HG03039 (cell line): Measurements from ENCODE around the gene C17orf114.

Experiments used
- ATAC-seq: cut with Tn5 transposase; IDR thresholded peaks from one replicate; pipeline ENCODE4 v1.9.1; 2021; ENCODE audit warnings: mild to moderate bottlenecking, moderate library complexity; ENCODE audit not compliant: unreplicated experiment

The C17orf114 gene

DNA sequence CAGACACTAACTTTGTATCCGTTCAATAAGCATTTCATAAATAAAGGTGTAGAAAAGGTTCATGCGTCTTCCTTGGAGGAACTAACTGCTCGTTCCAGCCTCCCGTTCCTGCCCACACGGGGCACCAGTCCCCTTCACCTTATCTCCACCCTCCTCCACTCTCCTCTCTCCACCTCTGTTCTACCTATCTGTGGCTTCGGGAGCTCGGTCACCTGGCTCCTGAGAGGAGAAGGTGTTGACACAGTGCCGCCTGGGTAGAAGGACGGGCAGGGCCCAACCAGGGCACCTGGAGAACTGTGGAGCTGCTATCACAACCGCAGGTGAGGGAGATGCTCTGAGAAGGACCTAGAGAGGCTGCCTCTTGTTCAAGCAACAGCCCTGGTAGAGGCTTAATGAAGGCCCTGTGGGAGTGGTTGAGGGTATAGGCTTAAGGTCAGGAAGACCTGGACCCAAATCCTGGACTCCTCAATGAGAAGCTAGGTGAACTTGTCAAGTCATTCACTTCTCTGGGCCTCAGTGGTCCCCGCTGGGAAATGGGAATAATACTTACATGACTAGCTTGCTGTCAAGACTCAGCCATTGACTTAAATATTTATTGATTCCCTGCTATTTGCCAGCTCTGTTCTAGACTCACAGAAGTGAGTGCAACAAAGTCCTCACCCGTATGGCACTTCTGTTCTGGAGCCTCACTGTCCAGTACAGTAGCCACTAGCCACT is 21.4 kb upstream of the C17orf114 start:
- no peak for ATAC-seq

DNA sequence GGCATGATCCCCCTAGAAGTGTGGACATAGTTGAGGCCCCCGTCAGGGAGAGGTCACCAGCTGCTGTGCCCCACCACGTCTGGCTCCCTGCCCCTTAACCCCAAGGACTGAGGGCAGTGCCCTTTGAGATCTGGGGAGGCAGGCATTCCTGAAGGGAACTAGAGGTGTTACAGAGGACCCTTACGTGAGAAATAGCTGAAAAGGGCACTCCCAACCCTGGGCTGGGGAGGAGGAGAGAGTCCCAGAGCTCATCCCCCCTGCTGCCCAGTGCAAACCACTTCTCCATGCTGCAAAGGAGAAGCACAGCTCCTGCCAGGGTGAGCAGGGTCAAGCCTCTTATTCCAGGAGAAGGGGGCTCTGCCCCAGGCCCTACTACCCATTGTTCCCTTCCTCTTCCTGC is 20.7 kb upstream of the C17orf114 start:
- ATAC-seq: no peak

DNA sequence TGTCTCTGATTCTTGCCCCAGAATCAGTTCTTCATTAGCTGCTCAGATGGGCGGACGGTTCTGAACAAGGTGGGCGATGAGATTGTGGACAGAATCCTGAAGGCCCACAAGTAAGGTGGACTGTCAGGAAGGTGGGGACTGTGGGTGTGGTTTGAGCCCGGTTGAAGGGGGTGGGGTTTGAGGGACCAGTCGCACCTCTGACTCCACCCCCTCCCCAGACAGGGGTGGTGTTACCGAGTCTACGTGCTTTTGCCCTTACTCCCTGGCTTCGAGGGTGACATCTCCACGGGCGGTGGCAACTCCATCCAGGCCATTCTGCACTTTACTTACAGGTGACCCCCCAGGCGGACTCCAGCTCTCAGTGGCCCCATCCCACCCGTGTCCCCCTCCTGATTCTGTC is 16.1 kb upstream of the C17orf114 start:
- ATAC-seq: no peak

DNA sequence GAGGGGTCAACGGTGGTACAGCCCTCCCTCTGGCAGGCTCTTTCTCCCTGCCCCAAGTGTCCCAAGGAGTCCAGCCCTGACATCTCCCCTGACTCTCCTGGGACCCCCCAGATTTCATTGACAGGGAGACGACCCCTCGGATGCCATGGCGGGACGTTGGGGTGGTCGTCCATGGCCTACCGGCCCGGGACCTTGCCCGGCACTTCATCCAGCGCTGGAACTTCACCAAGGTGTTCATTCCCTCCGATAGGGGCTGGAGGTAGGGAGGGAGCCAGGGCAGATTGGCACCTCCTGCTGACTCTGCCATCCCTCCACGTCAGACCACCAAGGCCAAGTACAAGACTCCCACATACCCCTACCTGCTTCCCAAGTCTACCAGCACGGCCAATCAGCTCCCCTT is 14.7 kb upstream of the C17orf114 start:
- no peak for ATAC-seq

DNA sequence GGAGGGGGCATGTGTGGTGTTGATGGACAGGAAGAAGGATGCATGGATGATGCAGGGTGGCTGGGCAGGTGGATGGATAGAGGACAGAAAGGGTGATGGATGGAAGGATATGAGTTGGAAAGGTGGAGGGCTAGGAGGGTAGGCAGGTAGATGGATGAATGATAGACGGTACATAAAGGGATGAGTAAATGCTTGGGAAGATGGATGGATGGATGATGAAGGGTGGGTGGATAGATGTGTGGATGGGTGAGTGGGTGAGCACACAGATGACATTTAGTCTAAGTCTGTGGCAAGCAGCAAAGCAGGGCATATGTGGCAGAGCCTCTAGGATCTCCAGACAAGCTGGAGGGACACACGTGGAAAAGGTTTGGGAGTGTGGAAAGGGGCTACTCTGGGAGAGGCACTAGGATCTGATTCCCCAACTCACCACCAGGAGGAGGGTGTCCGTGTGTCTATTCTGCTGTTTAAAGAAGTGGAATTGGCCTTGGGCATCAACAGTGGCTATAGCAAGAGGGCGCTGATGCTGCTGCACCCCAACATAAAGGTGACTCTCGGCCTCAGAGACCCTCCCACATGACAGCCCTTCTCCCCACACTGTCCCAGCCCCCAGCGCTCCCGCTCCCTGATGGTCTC is 13.0 kb upstream of the C17orf114 start:
- ATAC-seq: no peak

DNA sequence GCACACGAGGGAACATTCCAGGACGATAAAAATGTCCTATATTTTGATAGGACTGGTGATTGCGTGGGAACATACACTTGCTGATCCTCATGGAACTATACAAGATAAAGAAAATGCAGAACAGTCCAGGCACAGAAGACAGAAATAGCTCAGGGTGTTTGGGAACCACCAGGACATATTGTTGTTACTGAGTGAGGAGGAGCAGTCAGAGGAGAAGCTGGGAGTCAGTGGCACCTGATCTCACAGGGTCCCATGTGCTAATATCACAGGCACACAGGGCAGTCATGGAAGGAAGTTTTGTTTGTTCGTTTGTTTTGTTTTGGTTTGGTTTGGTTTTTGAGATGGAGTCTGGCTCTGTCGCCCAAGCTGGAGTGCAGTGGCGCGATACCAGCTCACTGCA is 10.6 kb upstream of the C17orf114 start:
- no peak for ATAC-seq

DNA sequence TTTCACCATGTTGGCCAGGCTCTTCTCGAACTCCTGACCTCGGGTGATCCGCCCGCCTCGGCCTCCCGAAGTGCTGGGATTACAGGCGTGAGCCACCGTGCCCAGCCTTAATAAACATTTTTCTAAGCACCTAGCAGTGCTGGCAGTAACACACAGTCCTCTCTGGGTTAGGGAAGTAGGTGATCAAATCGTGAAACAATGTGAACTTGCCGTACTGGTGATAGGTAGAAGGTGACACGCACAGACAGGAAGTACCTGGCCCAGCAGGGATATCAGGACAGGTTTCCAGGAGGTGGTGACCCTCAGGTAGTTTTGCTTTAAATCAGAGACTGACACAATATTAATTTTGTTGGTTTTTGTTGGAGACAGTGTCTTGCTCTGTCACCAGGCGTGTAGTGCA is 9.3 kb upstream of the C17orf114 start:
- ATAC-seq: no peak

DNA sequence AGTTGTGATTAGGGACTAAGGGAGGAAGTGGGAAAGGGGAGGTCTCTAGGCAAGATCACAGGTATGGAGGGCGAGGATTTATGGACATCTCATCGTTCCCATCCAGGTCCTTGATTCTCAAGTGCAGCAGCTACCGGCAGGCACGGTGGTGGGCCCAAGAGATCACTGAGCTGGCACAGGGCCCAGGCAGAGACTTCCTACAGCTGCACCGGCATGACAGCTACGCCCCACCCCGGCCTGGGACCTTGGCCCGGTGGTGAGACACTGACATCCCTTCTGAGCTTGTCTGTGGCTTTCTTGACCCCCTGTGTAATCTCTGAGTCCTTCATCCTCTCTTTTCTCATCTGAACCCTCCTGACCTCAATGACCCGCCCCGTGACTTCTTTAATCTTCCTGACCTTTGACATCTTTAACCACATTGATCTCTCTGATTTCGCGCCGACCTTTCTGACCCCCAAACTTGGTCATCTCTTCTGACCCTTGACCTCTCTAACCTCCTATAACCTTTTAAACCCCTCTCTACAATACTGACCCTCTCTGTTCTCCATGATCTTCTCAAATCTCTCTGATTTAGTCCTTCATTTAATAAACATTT is 8.7 kb upstream of the C17orf114 start:
- no peak for ATAC-seq

DNA sequence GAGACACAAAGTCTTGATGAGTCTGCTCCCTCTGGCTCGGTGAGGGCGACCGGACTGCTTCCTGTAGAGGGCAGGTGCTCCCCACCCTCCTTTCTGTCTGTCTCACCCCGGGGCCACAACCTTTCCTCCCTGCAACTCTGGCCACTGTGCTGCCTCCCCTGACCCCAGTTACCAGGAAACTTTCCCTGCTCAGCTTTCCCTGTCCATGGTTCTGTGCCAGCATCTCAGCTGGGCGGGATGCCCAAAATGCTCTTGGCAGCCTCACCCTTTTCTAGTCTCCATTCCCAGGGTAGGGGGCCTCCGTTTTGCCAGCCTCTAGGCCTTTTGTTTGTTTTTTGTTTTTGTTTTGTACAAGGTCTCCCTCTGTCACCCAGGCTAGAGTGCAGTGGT is 6.2 kb upstream of the C17orf114 start:
- no peak for ATAC-seq

DNA sequence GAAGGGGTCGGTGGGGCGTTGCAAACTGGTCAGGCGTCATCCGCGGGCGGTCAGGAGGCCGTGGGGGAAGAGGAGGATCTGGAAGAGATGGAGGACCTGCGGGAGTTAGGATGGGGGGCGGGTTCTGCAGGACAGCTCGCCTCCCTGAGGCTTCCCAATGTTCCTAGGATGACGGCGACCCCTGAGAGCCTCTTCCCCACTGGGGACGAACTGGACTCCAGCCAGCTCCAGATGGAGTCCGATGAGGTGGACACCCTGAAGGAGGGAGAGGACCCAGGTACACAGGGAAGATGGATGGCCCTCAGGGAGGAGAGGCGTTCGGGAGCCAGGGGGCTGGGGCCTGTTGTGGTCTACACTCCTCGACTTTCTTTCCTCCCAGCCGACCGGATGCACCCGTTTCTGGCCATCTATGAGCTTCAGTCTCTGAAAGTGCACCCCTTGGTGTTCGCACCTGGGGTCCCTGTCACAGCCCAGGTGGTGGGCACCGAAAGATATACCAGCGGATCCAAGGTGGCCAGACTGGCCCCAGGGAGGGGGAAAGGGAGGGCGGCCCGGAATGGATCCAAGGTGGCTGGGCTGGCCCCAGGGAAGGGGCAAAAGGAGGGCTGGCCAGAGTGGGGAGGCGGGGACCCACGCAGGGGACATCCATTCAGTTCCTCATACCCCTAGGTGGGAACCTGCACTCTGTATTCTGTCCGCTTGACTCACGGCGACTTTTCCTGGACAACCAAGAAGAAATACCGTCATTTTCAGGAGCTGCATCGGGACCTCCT is 5.7 kb upstream of the C17orf114 start:
- ATAC-seq: no peak

DNA sequence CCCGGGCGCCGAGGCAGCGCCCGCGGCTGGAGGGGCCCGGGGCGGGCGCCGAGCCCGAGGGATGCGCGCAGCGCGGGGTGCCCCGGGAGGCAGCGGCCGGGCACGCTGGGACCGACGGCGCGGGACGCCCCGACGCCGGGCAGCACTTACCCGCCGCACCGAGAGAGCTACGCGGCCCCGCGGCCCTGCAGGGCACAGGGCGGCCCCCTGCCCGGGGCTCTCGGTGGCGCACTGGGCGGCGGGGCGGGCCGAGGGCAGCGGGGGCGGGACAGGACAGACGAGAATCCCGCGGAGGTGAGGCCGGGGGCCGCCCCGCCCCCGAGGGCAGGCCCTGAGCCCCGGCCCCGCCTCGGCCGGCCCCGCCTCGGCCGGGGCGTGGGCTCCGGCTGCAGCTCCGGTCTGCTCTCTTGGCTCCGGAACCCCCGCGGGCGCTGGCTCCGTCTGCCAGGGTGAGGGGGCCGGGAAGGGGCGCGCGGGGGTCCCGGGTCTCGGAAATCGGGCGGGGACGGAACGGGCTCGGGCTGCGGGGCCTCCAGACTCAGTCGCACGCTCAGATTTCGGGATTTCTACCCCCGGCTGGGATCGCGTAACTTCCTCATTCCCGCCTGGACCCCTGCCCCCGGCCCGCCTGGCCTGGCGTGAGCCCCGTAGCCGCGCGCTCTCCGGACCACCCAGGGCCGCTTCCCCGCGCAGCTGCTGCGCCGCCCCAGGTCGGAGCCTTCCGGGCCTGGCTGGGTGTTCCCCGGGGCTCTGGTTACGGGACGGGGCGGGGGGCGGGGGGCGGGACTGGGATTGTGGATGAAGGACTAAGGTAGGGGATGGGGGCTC is 4.9 kb upstream of the C17orf114 start, which contains the start of gene PLD2:
Gene PLD2, plus strand, starts transcription at position 376 of the 828 bp plus-strand sequence. CDS start 621 bp downstream, outside the sequence.
- peak; percentile 87 for ATAC-seq

DNA sequence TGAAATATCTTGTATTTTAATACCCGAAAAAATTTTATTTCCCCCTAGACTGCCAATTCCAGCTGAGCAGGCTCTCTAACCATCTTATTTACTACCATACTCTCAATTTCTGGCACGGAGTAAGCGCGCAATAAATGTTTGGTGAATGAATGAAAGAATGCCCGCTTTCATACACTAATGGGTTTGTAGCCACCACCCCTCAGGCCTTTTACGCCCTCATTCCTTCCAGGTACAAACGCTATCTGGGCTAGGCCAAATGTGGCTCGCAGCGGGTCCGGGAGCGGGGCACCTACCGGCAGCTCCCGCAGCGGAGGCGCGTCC is 4.3 kb upstream of the C17orf114 start:
- ATAC-seq: no peak

DNA sequence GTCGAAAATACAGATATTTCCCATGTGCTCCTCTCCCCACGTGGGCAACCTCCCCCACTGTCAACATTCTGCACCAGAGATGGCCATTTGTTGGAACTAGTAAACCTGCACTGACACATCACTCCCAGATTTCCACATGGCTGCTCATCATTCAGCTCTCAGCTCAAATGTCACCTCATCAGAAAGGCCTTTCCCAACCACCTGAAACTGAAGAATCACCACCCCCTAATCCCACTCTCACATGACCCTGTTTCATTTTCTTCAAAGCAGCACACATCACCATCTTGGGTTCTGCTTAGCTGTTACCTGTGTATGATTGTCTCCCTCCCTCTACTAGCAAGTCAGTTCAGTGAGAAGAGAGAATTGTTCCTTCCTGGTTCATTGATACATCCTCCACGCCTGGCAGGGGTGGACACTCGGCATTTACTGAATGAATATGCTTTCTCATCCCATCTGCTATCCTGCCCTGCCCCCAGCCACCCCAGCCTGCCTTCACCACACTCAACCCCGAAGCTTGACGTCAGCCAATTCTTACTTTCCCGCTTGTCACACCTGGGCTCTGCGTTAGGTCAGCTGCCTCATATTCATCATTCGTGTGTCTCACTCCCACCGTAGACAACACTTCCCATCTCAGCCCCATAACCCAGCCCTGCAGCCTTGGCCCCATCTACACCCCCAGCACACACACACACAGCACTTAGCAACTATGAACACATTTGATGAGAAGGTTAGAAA is 1.5 kb downstream of the C17orf114 start:
- ATAC-seq: no peak

DNA sequence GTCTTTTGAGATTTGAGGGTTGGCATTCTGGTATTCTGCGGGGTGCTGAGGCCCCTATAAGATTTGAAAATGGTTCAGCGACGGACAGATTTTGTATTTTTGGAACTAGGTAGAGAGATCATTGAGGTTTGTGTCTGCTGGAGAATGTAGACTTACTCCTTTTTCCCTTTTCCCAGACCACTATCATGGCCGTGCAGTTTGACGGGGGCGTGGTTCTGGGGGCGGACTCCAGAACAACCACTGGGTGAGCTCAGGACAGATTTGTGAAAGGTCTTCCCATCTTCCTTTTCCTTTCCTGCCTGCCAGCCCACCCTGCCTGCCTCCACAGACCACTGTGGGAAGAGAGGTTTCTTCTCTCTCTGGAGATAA is 5.6 kb downstream of the C17orf114 start:
- no peak for ATAC-seq

DNA sequence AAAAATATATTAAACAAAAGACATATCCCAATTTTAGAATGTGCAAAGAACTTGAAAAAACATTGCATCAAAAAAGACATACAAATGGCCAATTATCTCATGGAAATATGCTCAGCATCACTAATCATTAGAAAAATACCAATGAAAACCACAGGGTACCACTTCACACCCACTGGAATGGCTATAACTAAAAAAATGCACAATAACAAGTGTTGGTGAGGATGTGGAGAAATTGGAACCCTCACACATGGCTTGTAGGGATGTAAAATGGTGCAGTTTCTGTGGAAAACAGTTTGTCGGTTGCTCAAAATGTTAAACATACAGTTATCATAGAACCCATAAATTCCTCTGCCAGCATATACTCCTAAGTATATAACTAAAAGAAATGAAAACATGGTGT is 7.0 kb downstream of the C17orf114 start:
- ATAC-seq: no peak

DNA sequence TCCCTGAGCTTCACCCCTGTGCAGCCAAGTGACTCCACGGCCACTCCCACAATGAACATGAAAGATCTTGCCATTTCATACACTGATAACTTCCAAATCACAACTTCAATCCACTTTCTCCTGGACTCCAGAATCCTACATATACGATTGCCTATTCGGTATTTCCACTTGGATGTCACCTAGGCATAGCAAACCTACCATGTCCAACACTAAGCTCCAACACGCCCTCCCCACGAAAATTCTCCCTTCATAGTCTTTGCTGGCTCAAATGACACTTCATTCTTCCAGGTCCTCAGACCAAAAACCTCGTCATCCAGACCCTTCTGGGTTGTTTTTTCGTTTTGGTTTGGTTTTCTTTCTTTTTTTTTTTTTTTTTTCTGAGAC is 11.4 kb downstream of the C17orf114 start:
- no peak for ATAC-seq

DNA sequence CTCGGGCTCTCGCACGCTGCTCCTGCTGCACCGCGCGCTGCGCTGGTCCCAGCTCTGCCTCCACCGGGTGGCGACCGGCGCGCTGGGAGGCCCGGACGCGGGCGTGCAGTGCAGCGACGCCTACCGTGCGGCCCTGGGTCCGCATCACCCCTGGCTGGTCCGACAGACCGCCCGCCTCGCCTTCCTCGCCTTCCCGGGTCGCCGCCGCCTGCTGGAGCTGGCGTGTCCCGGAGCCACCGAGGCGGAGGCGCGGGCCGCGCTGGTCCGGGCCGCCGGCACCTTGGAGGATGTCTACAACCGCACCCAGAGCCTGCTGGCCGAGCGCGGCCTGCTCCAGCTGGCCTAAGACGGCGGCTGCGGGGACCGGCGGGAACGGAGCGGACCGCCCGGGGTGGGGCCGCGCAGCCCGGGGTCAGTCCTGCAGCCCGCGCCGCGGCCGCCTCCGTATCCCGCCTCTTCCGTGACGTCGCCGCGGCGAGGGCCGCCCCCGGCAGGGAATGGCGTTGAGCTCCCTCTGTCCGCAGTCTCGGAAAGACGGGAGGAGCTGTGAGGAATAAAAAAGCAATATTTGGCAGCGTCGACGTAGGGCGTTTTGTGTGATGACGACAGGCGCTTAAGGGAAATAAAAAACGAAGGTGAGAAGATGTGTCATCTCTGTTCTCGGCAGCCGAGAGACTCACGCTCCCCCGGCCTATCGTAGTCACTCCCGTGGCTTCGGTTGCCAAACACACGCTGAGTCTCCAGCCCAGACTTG is 12.0 kb downstream of the C17orf114 start:
- peak; percentile 78 for ATAC-seq

DNA sequence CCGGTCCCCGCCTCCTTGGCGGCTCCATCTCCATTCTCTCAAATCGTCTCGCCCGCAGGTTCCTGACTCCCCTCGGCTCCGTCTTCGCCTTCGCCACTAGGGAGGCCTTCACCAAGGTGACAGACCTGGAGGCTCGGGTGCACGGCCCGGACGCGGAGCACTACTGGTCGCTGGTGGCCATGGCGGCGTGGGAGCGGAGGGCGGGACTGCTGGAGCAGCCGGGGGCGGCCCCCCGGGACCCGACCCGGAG is 12.5 kb downstream of the C17orf114 start:
- ATAC-seq: no peak

DNA sequence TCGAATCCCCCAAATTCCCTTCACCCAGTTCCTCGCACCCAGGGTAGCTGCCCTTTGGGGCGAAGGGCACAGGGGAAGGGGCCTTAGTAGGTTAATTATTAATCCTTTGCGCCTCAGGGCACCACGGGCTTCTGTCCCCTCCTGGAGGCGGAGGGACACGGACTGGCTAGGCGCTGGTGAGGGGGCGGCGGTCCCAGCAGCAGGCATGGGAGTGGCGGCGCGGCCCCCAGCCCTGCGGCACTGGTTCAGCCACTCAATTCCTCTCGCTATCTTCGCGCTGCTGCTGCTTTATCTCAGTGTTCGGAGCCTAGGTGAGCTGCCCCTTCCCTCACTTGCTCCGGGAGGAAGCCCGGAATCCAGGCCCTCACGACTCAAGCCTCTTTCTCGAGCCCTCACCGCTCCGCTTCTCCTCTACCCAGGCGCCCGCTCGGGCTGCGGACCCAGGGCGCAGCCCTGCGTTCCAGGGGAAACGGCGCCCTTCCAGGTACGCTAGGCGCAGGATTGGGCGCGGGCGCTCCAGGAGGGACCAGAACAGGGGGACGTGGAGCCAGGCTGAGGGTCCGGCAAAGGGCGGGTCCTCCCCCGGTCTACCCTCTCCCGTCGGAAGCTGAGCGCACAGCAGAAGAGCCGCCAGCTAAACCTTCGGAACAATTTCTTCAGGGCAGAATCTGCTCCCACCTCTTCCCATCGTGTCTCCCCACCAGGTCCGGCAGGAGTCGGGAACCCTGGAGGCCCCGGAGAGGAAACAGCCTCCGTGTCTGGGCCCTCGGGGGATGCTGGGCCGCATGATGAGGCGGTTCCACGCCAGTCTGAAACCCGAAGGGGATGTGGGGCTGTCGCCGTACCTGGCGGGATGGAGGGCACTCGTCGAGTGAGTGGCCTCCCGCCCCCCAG is 13.1 kb downstream of the C17orf114 start, which contains the start of gene GLTPD2:
Gene GLTPD2, plus strand, starts transcription at position 158 of the 894 bp plus-strand sequence. Its CDS starts 48 bp downstream, at position 206.
- no peak for ATAC-seq
